Measurements from ENCODE around the gene DCAF6.

DNA sequence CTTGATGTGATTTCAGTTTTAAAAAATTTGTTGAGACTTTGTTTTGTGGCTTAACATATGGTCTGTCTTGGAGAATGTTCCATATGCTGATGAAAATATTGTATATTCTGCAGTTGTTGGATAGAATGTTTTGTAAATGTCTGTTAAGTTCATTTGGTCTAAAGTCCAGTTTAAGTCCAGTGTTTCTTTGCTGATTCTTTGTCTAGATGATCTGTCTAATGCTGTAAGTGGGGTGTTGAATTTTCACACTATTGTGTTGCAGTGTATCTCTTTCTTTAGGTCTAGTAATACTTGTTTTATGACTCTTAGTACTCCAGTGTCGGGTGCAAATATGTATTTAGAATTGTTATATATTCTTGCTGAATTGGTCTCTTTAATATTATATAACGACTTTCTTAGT is 11.2 kb downstream of the DCAF6 start:
- TF ChIP-seq L3MBTL2 (conservative IDR thresholded peaks at IDR 0.05) (no peak), BHLHE40 (IDR thresholded peaks at IDR 0.05; ENCODE audit: borderline replicate concordance) (no peak), HDGF (IDR thresholded peaks at IDR 0.05; ENCODE audit: borderline replicate concordance) (no peak), SUZ12 (IDR thresholded peaks at IDR 0.05) (no peak), FOXM1 (IDR thresholded peaks at IDR 0.05; ENCODE audit: borderline replicate concordance) (no peak), SP1 (IDR thresholded peaks at IDR 0.05) (no peak), FOXA1 (IDR thresholded peaks at IDR 0.05) (no peak), ZNF384 (IDR thresholded peaks at IDR 0.05) (no peak), LEF1 (IDR thresholded peaks at IDR 0.05; ENCODE audit: borderline replicate concordance) (no peak), ELF4 (IDR thresholded peaks at IDR 0.05) (no peak), NFRKB (IDR thresholded peaks at IDR 0.05) (no peak)
- TF ChIP-seq, protein P1, sequence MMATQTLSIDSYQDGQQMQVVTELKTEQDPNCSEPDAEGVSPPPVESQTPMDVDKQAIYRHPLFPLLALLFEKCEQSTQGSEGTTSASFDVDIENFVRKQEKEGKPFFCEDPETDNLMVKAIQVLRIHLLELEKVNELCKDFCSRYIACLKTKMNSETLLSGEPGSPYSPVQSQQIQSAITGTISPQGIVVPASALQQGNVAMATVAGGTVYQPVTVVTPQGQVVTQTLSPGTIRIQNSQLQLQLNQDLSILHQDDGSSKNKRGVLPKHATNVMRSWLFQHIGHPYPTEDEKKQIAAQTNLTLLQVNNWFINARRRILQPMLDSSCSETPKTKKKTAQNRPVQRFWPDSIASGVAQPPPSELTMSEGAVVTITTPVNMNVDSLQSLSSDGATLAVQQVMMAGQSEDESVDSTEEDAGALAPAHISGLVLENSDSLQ (IDR thresholded peaks at IDR 0.05), result no peak

Measured in HEK293T (cell line).